SU-DHL-6 (cell line): ENCODE measurements around the gene PDPK1.
A peak's percentile ranks its signal among the peaks of the same experiment; 100 is the strongest.

ENCODE experiments used
- H2AFZ ChIP-seq: fragments of 200-600 bp; sonication (generic); 2 replicates; pipeline ENCODE4 v1.6.1; 2014; ENCODE audit warnings: low read depth, mild to moderate bottlenecking, moderate library complexity, mixed read lengths, antibody characterized with exemption, low read length; ENCODE audit not compliant: severe bottlenecking
- H3F3A ChIP-seq: fragments of 200-600 bp; shearing (Covaris generic); 2 replicates; pipeline ENCODE4 v1.6.0; 2016; ENCODE audit warnings: antibody characterized with exemption, mild to moderate bottlenecking; ENCODE audit not compliant: insufficient read depth
- H3K27ac ChIP-seq: fragments of 200-600 bp; sonication (generic); 2 replicates; pipeline ENCODE4 v1.5.1; 2016; ENCODE audit warnings: low read depth, mild to moderate bottlenecking, low read length, moderate library complexity, mixed read lengths
- H3K27me3 ChIP-seq: fragments of 200-600 bp; sonication (generic), shearing (Covaris generic); 2 replicates; pipeline ENCODE4 v1.6.0; 2014; ENCODE audit warnings: mild to moderate bottlenecking, low read length
- H3K36me3 ChIP-seq: fragments of 200-600 bp; sonication (generic); 2 replicates; pipeline ENCODE4 v1.6.1; 2014; ENCODE audit warnings: mild to moderate bottlenecking, low read length, mixed read lengths
- H3K4me2 ChIP-seq: fragments of 300-600, 200-600 bp; shearing (Covaris generic), sonication (generic); 2 replicates; pipeline ENCODE4 v1.6.0; 2014; ENCODE audit warnings: low read length, low read depth, mild to moderate bottlenecking; ENCODE audit not compliant: poor library complexity, severe bottlenecking
- H3K4me3 ChIP-seq: fragments of 200-600 bp; sonication (generic); 2 replicates; pipeline ENCODE4 v1.5.1; 2014; ENCODE audit warnings: antibody characterized with exemption, low read length, mild to moderate bottlenecking, mixed read lengths; ENCODE audit not compliant: insufficient read depth, poor library complexity, severe bottlenecking
- H3K79me2 ChIP-seq: fragments of 200-600 bp; sonication (generic); 2 replicates; pipeline ENCODE4 v1.6.1; 2014; ENCODE audit warnings: mild to moderate bottlenecking, low read length, moderate library complexity; ENCODE audit not compliant: insufficient read depth
- H3K9ac ChIP-seq: fragments of 200-600 bp; sonication (generic); 2 replicates; pipeline ENCODE4 v1.7.0; 2014; ENCODE audit warnings: mild to moderate bottlenecking, low read length
- H3K9me2 ChIP-seq: fragments of 200-600 bp; sonication (generic); replicated peaks from 2 replicates; pipeline ENCODE4 v1.6.1; 2014; ENCODE audit warnings: low read length; ENCODE audit not compliant: insufficient read depth
- H3K9me3 ChIP-seq: fragments of 200-600 bp; sonication (generic); 2 replicates; pipeline ENCODE4 v1.6.1; 2014; ENCODE audit warnings: low read length, mixed read lengths; ENCODE audit not compliant: insufficient read depth
- H4K20me1 ChIP-seq: fragments of 200-600 bp; sonication (generic); 2 replicates; pipeline ENCODE4 v1.6.1; 2014; ENCODE audit warnings: low read depth, mild to moderate bottlenecking, antibody characterized with exemption, low read length, moderate library complexity, mixed read lengths
- CTCF ChIP-seq: fragments of 200-600 bp; sonication (generic); IDR thresholded peaks from one replicate; pipeline ENCODE4 v1.5.1; 2017; ENCODE audit warnings: antibody characterized with exemption, mild to moderate bottlenecking, low read length, moderate library complexity; ENCODE audit not compliant: insufficient read depth, poor library complexity, severe bottlenecking
- EZH2phosphoT487 ChIP-seq: fragments of 200-600 bp; sonication (generic), shearing (Covaris generic); conservative IDR thresholded peaks from 2 replicates; pipeline ENCODE4 v1.6.1; 2018; ENCODE audit warnings: mild to moderate bottlenecking, antibody characterized with exemption, low read length, moderate library complexity, mixed read lengths

PDPK1 gene

GRCh38 chr16:2517954-2518605 is 19.7 kb upstream of the PDPK1 start:
- H4K20me1 ChIP-seq, result no peaks in the 10 kb centered on the region
- H3K79me2 ChIP-seq, result peaks cover 68% of the 10 kb centered on the region

GRCh38 chr16:2518823-2519710 is 18.8 kb upstream of the PDPK1 start:
- TF ChIP-seq EZH2phosphoT487 (no peak), CTCF (no peak)
- no peaks in the 10 kb centered on the region for H3K9me2 ChIP-seq
- H3K9ac ChIP-seq, result no peak overlapping the region
- no peak overlapping the region for H2AFZ ChIP-seq
- H3K27me3 ChIP-seq, result no peaks in the 10 kb centered on the region
- no peaks in the 10 kb centered on the region for H3K36me3 ChIP-seq
- no peak overlapping the region for H3K27ac ChIP-seq
- no peaks in the 10 kb centered on the region for H4K20me1 ChIP-seq
- 0 out of 2 replicates have a peak, but pooled peaks cover 7% of the 10 kb centered on the region for H3F3A ChIP-seq
- H3K9me3 ChIP-seq, result no peaks in the 10 kb centered on the region
- no peak overlapping the region for H3K4me3 ChIP-seq
- H3K4me2 ChIP-seq, result no peak overlapping the region
- peaks cover 65% of the 10 kb centered on the region for H3K79me2 ChIP-seq

More at GRCh38 chr16:2517954-2518605, 19.7 kb upstream of the PDPK1 start:
- no peak for TF ChIP-seq CTCF
- TF ChIP-seq EZH2phosphoT487, result no peak
- no peak overlapping the region for H3K4me2 ChIP-seq
- H3K4me3 ChIP-seq, result no peak overlapping the region
- H3K9me3 ChIP-seq, result no peaks in the 10 kb centered on the region
- no peaks in the 10 kb centered on the region for H3K36me3 ChIP-seq
- no peaks in the 10 kb centered on the region for H3K27me3 ChIP-seq
- H3F3A ChIP-seq, result 0 out of 2 replicates have a peak, but pooled peaks cover 7% of the 10 kb centered on the region
- H3K9me2 ChIP-seq, result no peaks in the 10 kb centered on the region
- no peak overlapping the region for H3K9ac ChIP-seq
- H2AFZ ChIP-seq, result no peak overlapping the region
- no peak overlapping the region for H3K27ac ChIP-seq

DNA sequence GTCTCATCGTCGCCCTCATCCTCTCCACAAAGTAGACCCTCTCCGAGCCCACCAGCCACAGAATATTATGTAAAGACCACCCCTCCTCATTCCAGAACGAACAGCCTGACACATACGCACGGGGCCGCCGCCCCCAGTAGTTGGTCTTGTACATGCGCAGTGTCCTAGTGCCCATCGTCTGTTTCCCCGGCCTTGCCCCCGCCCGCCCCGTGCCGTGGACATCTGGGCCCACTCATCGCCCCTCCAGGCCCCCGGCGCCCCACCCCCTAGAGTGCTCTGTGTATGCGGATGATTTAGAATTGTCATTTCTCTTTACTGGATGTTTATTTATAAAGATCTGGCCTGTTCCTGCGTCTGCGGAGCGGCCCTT is 18.1 kb upstream of the PDPK1 start:
- Histone ChIP-seq H3K79me2 (peaks cover 60% of the 10 kb centered on the region), H4K20me1 (no peaks in the 10 kb centered on the region), H3K36me3 (no peaks in the 10 kb centered on the region), H3K4me3 (peak overlapping the region; percentile 37), H3K9me2 (no peaks in the 10 kb centered on the region), H3K27me3 (no peaks in the 10 kb centered on the region), H2AFZ (no peak overlapping the region), H3K4me2 (peak overlapping the region; percentile 71), H3K27ac (peak overlapping the region; percentile 52; the same call in 1 of the 2 replicates), H3F3A (0 out of 2 replicates have a peak, but pooled peaks cover 7% of the 10 kb centered on the region), H3K9ac (peak overlapping the region; percentile 63; the same call in 1 of the 2 replicates), H3K9me3 (no peaks in the 10 kb centered on the region)
- TF ChIP-seq EZH2phosphoT487, result no peak
- TF ChIP-seq CTCF, result no peak
